SK-N-SH (cell line): Measurements from ENCODE around the gene THSD4. TPM values are rescaled to one million over a fixed set of nuclear protein-coding genes. Genes with fewer than 3 reads are reported as not detected.

Experiments
- CTCF ChIA-PET: fragments of 300-600, 350-600 bp; formaldehyde crosslinking; extraction: SDS; loops from one replicate; lab custom pipeline; 2021; lab: Yijun Ruan, JAX
- POLR2A ChIA-PET: fragments of 350-600 bp; sonication (Branson Sonifier 250); formaldehyde crosslinking; extraction: SDS; loops from one replicate; lab custom pipeline; 2020; ENCODE audit warnings: antibody characterized with exemption, inconsistent platforms; lab: Yijun Ruan, JAX
- DNase-seq: peaks from one replicate; pipeline ENCODE4 v3.0.0; 2012
- H2AFZ ChIP-seq: fragments of 200-600 bp; sonication (generic); 2 replicates; pipeline ENCODE4 v1.8.1; 2016; ENCODE audit warnings: antibody characterized with exemption, mild to moderate bottlenecking, low read depth
- H3F3A ChIP-seq: fragments of 200-600 bp; sonication (generic); replicated peaks from 2 replicates; pipeline ENCODE3; 2016; ENCODE audit warnings: antibody characterized with exemption, mild to moderate bottlenecking; ENCODE audit not compliant: insufficient read depth
- H3K27ac ChIP-seq, 2 experiments: fragments of 200-500 bp in 1 of 2; fragments of 200-600 bp in 1 of 2; sonication (Bioruptor generic) in 1 of 2; sonication (generic), shearing (Covaris generic) in 1 of 2; 2 replicates each; pipeline versions ENCODE4 v1.5.1 to v1.6.1; 2014 to 2016; ENCODE audit warnings: low read depth in 2 of 2, inconsistent platforms in 1 of 2, low read length in 1 of 2, mild to moderate bottlenecking in 1 of 2, mixed read lengths in 1 of 2
- H3K27me3 ChIP-seq: fragments of 200-600 bp; sonication (generic), shearing (Covaris generic); 2 replicates; pipeline ENCODE4 v1.6.1; 2016; ENCODE audit warnings: mixed run types; ENCODE audit not compliant: insufficient read depth
- H3K36me3 ChIP-seq, 2 experiments: fragments of 200-500 bp in 1 of 2; fragments of 200-600 bp in 1 of 2; sonication (Bioruptor generic) in 1 of 2; sonication (generic) in 1 of 2; replicated peaks in 1 of 2; 2 replicates each; pipeline versions ENCODE3 to v1.5.1; 2014 to 2016; ENCODE audit warnings: low read length in 1 of 2, mild to moderate bottlenecking in 1 of 2; ENCODE audit not compliant: insufficient read depth in 2 of 2, control insufficient read depth in 1 of 2
- H3K4me1 ChIP-seq, 2 experiments: fragments of 200-500 bp in 1 of 2; fragments of 200-600 bp in 1 of 2; sonication (Bioruptor generic) in 1 of 2; sonication (generic), shearing (Covaris generic) in 1 of 2; 2 replicates each; pipeline versions ENCODE4 v1.5.1 to v1.6.1; 2014 to 2016; ENCODE audit warnings: low read depth in 1 of 2, low read length in 1 of 2, mixed run types in 1 of 2; ENCODE audit not compliant: insufficient read depth in 2 of 2, control insufficient read depth in 1 of 2
- H3K4me2 ChIP-seq: fragments of 200-600 bp; sonication (generic), shearing (Covaris generic); 2 replicates; pipeline ENCODE4 v1.6.1; 2017; ENCODE audit warnings: mixed run types
- H3K4me3 ChIP-seq, 2 experiments: fragments of 200-500 bp in 1 of 2; fragments of 200-600 bp in 1 of 2; sonication (Bioruptor generic) in 1 of 2; sonication (generic), shearing (Covaris generic) in 1 of 2; 2 replicates each; pipeline versions ENCODE4 v1.5.1 to v1.8.1; 2014 to 2016; ENCODE audit warnings: low read depth in 2 of 2, inconsistent platforms in 1 of 2, low read length in 1 of 2, mild to moderate bottlenecking in 1 of 2, mixed read lengths in 1 of 2, moderate library complexity in 1 of 2
- H3K79me2 ChIP-seq: fragments of 200-600 bp; sonication (generic); 2 replicates; pipeline ENCODE4 v1.8.1; 2017; ENCODE audit warnings: mild to moderate bottlenecking; ENCODE audit not compliant: insufficient read depth
- H3K9ac ChIP-seq: fragments of 200-600 bp; sonication (generic); 2 replicates; pipeline ENCODE4 v1.6.1; 2017; ENCODE audit warnings: mixed run types
- H3K9me2 ChIP-seq: fragments of 200-600 bp; sonication (generic); 2 replicates; pipeline ENCODE4 v1.6.1; 2017; ENCODE audit warnings: mixed run types
- H3K9me3 ChIP-seq: fragments of 200-600 bp; sonication (generic); 2 replicates; pipeline ENCODE4 v1.6.1; 2017; ENCODE audit warnings: mixed run types, mild to moderate bottlenecking, moderate library complexity
- H4K20me1 ChIP-seq: fragments of 200-600 bp; sonication (generic); 2 replicates; pipeline ENCODE4 v1.6.1; 2017; ENCODE audit warnings: mild to moderate bottlenecking, mixed run types; ENCODE audit not compliant: insufficient read depth
- CHD2 ChIP-seq: fragments of 150-350 bp; IDR thresholded peaks from 2 replicates; pipeline ENCODE4 v1.6.1; 2018; ENCODE audit warnings: low read length; ENCODE audit not compliant: partially characterized antibody
- EZH2phosphoT487 ChIP-seq: fragments of 200-600 bp; sonication (generic); IDR thresholded peaks from 2 replicates; pipeline ENCODE4 v1.6.1; 2017; ENCODE audit warnings: low read depth, mixed run types, mild to moderate bottlenecking, antibody characterized with exemption, moderate library complexity, borderline replicate concordance
- FOSL2 ChIP-seq: IDR thresholded peaks from 2 replicates; pipeline ENCODE4 v1.4.0; 2012; ENCODE audit warnings: low read depth, mild to moderate bottlenecking, moderate library complexity, borderline replicate concordance
- FOXM1 ChIP-seq: IDR thresholded peaks from 2 replicates; pipeline ENCODE4 v1.4.0; 2012; ENCODE audit warnings: low read depth, mild to moderate bottlenecking
- GABPA ChIP-seq: IDR thresholded peaks from 2 replicates; pipeline ENCODE4 v1.4.0; 2012; ENCODE audit warnings: low read depth, mild to moderate bottlenecking
- GATA2 ChIP-seq: sonication (generic); formaldehyde crosslinking; IDR thresholded peaks from 2 replicates; pipeline ENCODE4 v1.5.0; 2020; ENCODE audit warnings: mild to moderate bottlenecking, missing genetic modification reagents
- JUND ChIP-seq: IDR thresholded peaks from 2 replicates; pipeline ENCODE4 v1.4.0; 2012
- MEF2A ChIP-seq: IDR thresholded peaks from 2 replicates; pipeline ENCODE4 v1.4.0; 2012; ENCODE audit warnings: low read depth, borderline replicate concordance
- MXI1 ChIP-seq: IDR thresholded peaks from 2 replicates; pipeline ENCODE4 v1.6.1; 2012; ENCODE audit warnings: mild to moderate bottlenecking, low read depth, low read length, improper control_type of control experiment
- NRF1 ChIP-seq: IDR thresholded peaks from 2 replicates; pipeline ENCODE4 v1.6.1; 2012; ENCODE audit warnings: low read depth, mild to moderate bottlenecking, low read length
- POLR2AphosphoS5 ChIP-seq: IDR thresholded peaks from 2 replicates; pipeline ENCODE4 v1.6.1; 2012; ENCODE audit warnings: low read depth, low read length
- RAD21 ChIP-seq: IDR thresholded peaks from 2 replicates; pipeline ENCODE4 v1.6.1; 2012; ENCODE audit warnings: mild to moderate bottlenecking, low read length
- RFX5 ChIP-seq: IDR thresholded peaks from 2 replicates; pipeline ENCODE4 v1.6.1; 2012; ENCODE audit warnings: mild to moderate bottlenecking, improper control_type of control experiment, low read length
- RXRA ChIP-seq: IDR thresholded peaks from 2 replicates; pipeline ENCODE4 v1.4.0; 2012; ENCODE audit warnings: low read depth, mild to moderate bottlenecking, borderline replicate concordance
- SIN3A ChIP-seq: IDR thresholded peaks from 2 replicates; pipeline ENCODE4 v1.6.1; 2012; ENCODE audit warnings: low read depth, mild to moderate bottlenecking, low read length, moderate library complexity, borderline replicate concordance
- SMC3 ChIP-seq: IDR thresholded peaks from 2 replicates; pipeline ENCODE4 v1.6.1; 2012; ENCODE audit warnings: low read depth, low read length, improper control_type of control experiment
- TCF12 ChIP-seq: IDR thresholded peaks from 2 replicates; pipeline ENCODE4 v1.4.0; 2012
- TEAD4 ChIP-seq: IDR thresholded peaks from 2 replicates; pipeline ENCODE4 v1.4.0; 2012; ENCODE audit warnings: mild to moderate bottlenecking, borderline replicate concordance; ENCODE audit not compliant: insufficient read depth
- YY1 ChIP-seq: IDR thresholded peaks from 2 replicates; pipeline ENCODE4 v1.4.0; 2012; ENCODE audit warnings: low read depth, mild to moderate bottlenecking
- WGBS: methylation state at CpG from one replicate; pipeline ENCODE4 v1.1.6; 2017; ENCODE audit warnings: low lambda C conversion rate; 5-methylcytosine and 5-hydroxymethylcytosine counted together
- polyA plus RNA-seq, 3 experiments: library from polyadenylated mRNA; depleted of rRNA; stranded (reverse); fragments of >200 nt; gene quantifications; 2 replicates each; pipeline ENCODE4 v1.2.3, GENCODE V29; 2012
- TF ChIP-seq, protein P1 (sequence below): fragments of 150-350 bp; IDR thresholded peaks from 2 replicates; pipeline ENCODE4 v1.6.1; 2016; ENCODE audit warnings: mild to moderate bottlenecking, low read depth, low read length
- TF ChIP-seq, protein P2 (sequence below): IDR thresholded peaks from 2 replicates; pipeline ENCODE4 v1.4.0; 2012; ENCODE audit warnings: low read depth, borderline replicate concordance
- TF ChIP-seq, protein P3 (sequence below): IDR thresholded peaks from 2 replicates; pipeline ENCODE4 v1.4.0; 2012; ENCODE audit warnings: low read depth, borderline replicate concordance
- TF ChIP-seq, protein P4 (sequence below): IDR thresholded peaks from 2 replicates; pipeline ENCODE4; 2012
- TF ChIP-seq, protein P5 (sequence below): IDR thresholded peaks from 2 replicates; pipeline ENCODE4 v1.6.1; 2012; ENCODE audit warnings: mild to moderate bottlenecking, low read depth, low read length, moderate library complexity
- TF ChIP-seq, protein P6 (sequence below): IDR thresholded peaks from 2 replicates; pipeline ENCODE4 v1.4.0; 2012; ENCODE audit warnings: low read depth

The THSD4 gene
- polyA plus RNA-seq, 1 of the 3 experiments (the other 2 are of a cell fraction): 79.1 TPM

DNA sequence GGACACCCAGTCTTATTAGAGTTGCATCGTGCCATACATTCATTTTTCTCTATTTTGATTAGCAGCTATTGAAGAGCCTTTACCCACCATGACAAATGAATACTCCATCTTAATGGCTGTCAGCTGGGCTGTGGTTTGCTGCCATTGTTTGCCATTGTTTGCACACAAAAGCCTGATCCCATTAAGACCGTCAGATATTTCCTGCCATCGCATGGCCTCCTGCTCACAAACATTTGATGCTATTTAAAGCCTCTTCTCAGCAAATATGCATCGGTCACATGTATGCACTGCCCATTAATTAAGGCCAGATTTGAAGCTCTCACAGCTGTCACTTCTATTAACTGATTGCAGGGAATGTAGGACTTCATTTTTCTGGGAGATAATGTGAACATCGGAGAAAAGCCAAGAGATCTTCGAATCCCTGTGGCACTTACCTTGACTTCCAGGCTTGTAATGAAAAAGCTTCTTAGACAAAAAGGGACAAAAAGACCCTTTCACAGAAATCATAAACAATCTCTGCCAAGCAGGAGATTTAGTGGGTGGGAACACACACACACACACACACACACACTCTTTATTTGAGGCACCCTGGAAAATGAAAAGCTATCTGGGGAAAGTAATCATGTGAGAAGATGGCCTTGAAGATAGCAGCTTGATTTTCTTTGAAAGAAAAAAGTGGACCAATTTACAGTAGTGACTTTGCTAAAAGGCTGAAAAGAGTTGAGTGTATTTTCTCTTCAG lies 519.7 kb downstream of the THSD4 start:
- peak; percentile 24 for DNase-seq
- Histone ChIP-seq H4K20me1 (no peaks in the 10 kb centered on the region), H3K27ac (peak overlapping the region; percentile 41 to 66), H2AFZ (no peak overlapping the region), H3K9me3 (no peaks in the 10 kb centered on the region), H3K4me1 (peaks cover 12 to 15% of the 10 kb centered on the region in 2 experiments; a peak in 3 of 4 replicates), H3K4me3 (no peak overlapping the region), H3K9me2 (no peaks in the 10 kb centered on the region), H3K9ac (no peak overlapping the region), H3K4me2 (no peak overlapping the region; the same call in 1 of the 2 replicates), H3K36me3 (no peaks in the 10 kb centered on the region), H3F3A (no peaks in the 10 kb centered on the region), H3K79me2 (no peaks in the 10 kb centered on the region), H3K27me3 (no peaks in the 10 kb centered on the region)
- WGBS: 51% methylated on average over 6 of the region's 6 CpGs
- ChIA-PET POLR2A (no interaction called here), CTCF (interaction anchor here (1.0 to 2.0 kb wide), 5 partner anchors 22 to 1147 kb away, joined by 3 to 7 read pairs (median 3); no protein-coding TSS in a partner anchor)
- no peak for TF ChIP-seq GATA2
- no peak for TF ChIP-seq GABPA
- TF ChIP-seq MEF2A: peak; percentile 49; the same call in 1 of the 2 replicates
- TF ChIP-seq FOXM1: no peak
- TF ChIP-seq JUND: no peak
- no peak for TF ChIP-seq RFX5
- no peak for TF ChIP-seq EZH2phosphoT487
- TF ChIP-seq, protein P1, sequence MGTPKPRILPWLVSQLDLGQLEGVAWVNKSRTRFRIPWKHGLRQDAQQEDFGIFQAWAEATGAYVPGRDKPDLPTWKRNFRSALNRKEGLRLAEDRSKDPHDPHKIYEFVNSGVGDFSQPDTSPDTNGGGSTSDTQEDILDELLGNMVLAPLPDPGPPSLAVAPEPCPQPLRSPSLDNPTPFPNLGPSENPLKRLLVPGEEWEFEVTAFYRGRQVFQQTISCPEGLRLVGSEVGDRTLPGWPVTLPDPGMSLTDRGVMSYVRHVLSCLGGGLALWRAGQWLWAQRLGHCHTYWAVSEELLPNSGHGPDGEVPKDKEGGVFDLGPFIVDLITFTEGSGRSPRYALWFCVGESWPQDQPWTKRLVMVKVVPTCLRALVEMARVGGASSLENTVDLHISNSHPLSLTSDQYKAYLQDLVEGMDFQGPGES: no peak
- TF ChIP-seq, protein P2, sequence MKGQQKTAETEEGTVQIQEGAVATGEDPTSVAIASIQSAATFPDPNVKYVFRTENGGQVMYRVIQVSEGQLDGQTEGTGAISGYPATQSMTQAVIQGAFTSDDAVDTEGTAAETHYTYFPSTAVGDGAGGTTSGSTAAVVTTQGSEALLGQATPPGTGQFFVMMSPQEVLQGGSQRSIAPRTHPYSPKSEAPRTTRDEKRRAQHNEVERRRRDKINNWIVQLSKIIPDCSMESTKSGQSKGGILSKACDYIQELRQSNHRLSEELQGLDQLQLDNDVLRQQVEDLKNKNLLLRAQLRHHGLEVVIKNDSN: 0 out of 2 replicates have a peak, but pooled peaks have one; percentile 15
- TF ChIP-seq, protein P3, sequence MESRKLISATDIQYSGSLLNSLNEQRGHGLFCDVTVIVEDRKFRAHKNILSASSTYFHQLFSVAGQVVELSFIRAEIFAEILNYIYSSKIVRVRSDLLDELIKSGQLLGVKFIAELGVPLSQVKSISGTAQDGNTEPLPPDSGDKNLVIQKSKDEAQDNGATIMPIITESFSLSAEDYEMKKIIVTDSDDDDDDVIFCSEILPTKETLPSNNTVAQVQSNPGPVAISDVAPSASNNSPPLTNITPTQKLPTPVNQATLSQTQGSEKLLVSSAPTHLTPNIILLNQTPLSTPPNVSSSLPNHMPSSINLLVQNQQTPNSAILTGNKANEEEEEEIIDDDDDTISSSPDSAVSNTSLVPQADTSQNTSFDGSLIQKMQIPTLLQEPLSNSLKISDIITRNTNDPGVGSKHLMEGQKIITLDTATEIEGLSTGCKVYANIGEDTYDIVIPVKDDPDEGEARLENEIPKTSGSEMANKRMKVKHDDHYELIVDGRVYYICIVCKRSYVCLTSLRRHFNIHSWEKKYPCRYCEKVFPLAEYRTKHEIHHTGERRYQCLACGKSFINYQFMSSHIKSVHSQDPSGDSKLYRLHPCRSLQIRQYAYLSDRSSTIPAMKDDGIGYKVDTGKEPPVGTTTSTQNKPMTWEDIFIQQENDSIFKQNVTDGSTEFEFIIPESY: no peak
- peak; percentile 63 for TF ChIP-seq POLR2AphosphoS5
- TF ChIP-seq, protein P4, sequence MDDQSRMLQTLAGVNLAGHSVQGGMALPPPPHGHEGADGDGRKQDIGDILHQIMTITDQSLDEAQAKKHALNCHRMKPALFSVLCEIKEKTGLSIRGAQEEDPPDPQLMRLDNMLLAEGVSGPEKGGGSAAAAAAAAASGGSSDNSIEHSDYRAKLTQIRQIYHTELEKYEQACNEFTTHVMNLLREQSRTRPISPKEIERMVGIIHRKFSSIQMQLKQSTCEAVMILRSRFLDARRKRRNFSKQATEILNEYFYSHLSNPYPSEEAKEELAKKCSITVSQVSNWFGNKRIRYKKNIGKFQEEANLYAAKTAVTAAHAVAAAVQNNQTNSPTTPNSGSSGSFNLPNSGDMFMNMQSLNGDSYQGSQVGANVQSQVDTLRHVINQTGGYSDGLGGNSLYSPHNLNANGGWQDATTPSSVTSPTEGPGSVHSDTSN: peak; percentile 36
- no peak for TF ChIP-seq NRF1
- no peak for TF ChIP-seq SMC3
- peak; percentile 68 for TF ChIP-seq TCF12
- peak; percentile 13 for TF ChIP-seq CHD2
- TF ChIP-seq, protein P5, sequence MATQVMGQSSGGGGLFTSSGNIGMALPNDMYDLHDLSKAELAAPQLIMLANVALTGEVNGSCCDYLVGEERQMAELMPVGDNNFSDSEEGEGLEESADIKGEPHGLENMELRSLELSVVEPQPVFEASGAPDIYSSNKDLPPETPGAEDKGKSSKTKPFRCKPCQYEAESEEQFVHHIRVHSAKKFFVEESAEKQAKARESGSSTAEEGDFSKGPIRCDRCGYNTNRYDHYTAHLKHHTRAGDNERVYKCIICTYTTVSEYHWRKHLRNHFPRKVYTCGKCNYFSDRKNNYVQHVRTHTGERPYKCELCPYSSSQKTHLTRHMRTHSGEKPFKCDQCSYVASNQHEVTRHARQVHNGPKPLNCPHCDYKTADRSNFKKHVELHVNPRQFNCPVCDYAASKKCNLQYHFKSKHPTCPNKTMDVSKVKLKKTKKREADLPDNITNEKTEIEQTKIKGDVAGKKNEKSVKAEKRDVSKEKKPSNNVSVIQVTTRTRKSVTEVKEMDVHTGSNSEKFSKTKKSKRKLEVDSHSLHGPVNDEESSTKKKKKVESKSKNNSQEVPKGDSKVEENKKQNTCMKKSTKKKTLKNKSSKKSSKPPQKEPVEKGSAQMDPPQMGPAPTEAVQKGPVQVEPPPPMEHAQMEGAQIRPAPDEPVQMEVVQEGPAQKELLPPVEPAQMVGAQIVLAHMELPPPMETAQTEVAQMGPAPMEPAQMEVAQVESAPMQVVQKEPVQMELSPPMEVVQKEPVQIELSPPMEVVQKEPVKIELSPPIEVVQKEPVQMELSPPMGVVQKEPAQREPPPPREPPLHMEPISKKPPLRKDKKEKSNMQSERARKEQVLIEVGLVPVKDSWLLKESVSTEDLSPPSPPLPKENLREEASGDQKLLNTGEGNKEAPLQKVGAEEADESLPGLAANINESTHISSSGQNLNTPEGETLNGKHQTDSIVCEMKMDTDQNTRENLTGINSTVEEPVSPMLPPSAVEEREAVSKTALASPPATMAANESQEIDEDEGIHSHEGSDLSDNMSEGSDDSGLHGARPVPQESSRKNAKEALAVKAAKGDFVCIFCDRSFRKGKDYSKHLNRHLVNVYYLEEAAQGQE: no peak
- TF ChIP-seq RAD21: no peak
- no peak; the same call in 1 of the 2 replicates for TF ChIP-seq MXI1
- TF ChIP-seq SIN3A: no peak
- no peak for TF ChIP-seq YY1
- no peak for TF ChIP-seq FOSL2
- no peak for TF ChIP-seq RXRA
- TF ChIP-seq, protein P6, sequence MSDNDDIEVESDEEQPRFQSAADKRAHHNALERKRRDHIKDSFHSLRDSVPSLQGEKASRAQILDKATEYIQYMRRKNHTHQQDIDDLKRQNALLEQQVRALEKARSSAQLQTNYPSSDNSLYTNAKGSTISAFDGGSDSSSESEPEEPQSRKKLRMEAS: no peak
- no peak for TF ChIP-seq TEAD4
